ENCODE results near the gene SH3BP2. TPM values are rescaled to one million over a fixed set of nuclear protein-coding genes. Genes with fewer than 3 reads are reported as not detected.

SH3BP2 gene
- total and polyA plus RNA-seq, 7 donors: 18.4 to 82.4 (median 29.9) TPM

- H3K4me1 ChIP-seq: peaks cover 0 to 19% (median 17%) of the 10 kb centered on the region in 4 donors
- H3K4me3 ChIP-seq: no peak overlapping the region
- intact Hi-C loops (cut with DNase I): no loop called here
- peaks cover 0 to 35% (median 4%) of the 10 kb centered on the region in 4 donors for H3K36me3 ChIP-seq
- no peak overlapping the region for H3K27ac ChIP-seq
- WGBS, 2 donors: 86 to 92% methylated on average over 8 of the region's 8 CpGs
- no peaks in the 10 kb centered on the region for H3K27me3 ChIP-seq
- no peaks in the 10 kb centered on the region for H3K9me3 ChIP-seq
- peak; percentile 58 for DNase-seq
- TF ChIP-seq POLR2AphosphoS5 (IDR thresholded peaks at IDR 0.05): no peak
- TF ChIP-seq CTCF (IDR thresholded peaks at IDR 0.05): no peak
- no peak for TF ChIP-seq POLR2A (IDR thresholded peaks at IDR 0.05)
- TF ChIP-seq EP300 (IDR thresholded peaks at IDR 0.05): no peak
These were observed 43.1 kb downstream of the SH3BP2 start for GRCh38 chr4:2835978-2836377.

GRCh38 chr4:2836391-2836859 is 43.5 kb downstream of the SH3BP2 start:
- TF ChIP-seq POLR2AphosphoS5 (IDR thresholded peaks at IDR 0.05) (no peak), CTCF (IDR thresholded peaks at IDR 0.05) (no peak), POLR2A (IDR thresholded peaks at IDR 0.05) (no peak), EP300 (IDR thresholded peaks at IDR 0.05) (no peak)
- H3K9me3 ChIP-seq: no peaks in the 10 kb centered on the region
- 77 to 78% methylated on average over 5 of the region's 5 CpGs for WGBS, 2 donors
- DNase-seq: peak; percentile 62
- H3K27me3 ChIP-seq: no peaks in the 10 kb centered on the region
- peaks cover 0 to 31% (median 4%) of the 10 kb centered on the region in 4 donors for H3K36me3 ChIP-seq
- peak overlapping the region in 1 of 4 donors; percentile 39 for H3K27ac ChIP-seq
- H3K4me1 ChIP-seq: peaks cover 0 to 19% (median 17%) of the 10 kb centered on the region in 4 donors
- H3K4me3 ChIP-seq: no peak overlapping the region
- intact Hi-C loops (cut with DNase I): no loop called here

GRCh38 chr4:2837110-2837903 is 44.4 kb downstream of the SH3BP2 start:
- Histone ChIP-seq H3K4me3 (peak overlapping the region in 2 of 4 donors; percentile 14 to 19), H3K27me3 (no peaks in the 10 kb centered on the region), H3K27ac (peak overlapping the region; percentile 39 to 76 (median 70)), H3K9me3 (no peaks in the 10 kb centered on the region), H3K36me3 (peaks cover 0 to 22% (median 4%) of the 10 kb centered on the region in 4 donors), H3K4me1 (peaks cover 0 to 19% (median 17%) of the 10 kb centered on the region in 4 donors)
- TF ChIP-seq CTCF (IDR thresholded peaks at IDR 0.05) (no peak), EP300 (IDR thresholded peaks at IDR 0.05) (no peak), POLR2AphosphoS5 (IDR thresholded peaks at IDR 0.05) (no peak), POLR2A (IDR thresholded peaks at IDR 0.05) (no peak)
- peak; percentile 57 for DNase-seq
- intact Hi-C loops (cut with DNase I): no loop called here
- 73 to 75% methylated on average over 20 of the region's 20 CpGs for WGBS, 2 donors

GRCh38 chr4:2837904-2838496 is 45.1 kb downstream of the SH3BP2 start:
- Histone ChIP-seq H3K27ac (peak overlapping the region; percentile 39 to 76 (median 70)), H3K36me3 (peaks cover 0 to 17% (median 4%) of the 10 kb centered on the region in 4 donors), H3K4me3 (peak overlapping the region in 3 of 4 donors; percentile 14 to 19 (median 18)), H3K27me3 (no peaks in the 10 kb centered on the region), H3K9me3 (no peaks in the 10 kb centered on the region), H3K4me1 (peaks cover 0 to 24% (median 21%) of the 10 kb centered on the region in 4 donors)
- DNase-seq: peak; percentile 76
- WGBS, 2 donors: 36 to 58% methylated on average over 8 of the region's 8 CpGs
- TF ChIP-seq POLR2A (IDR thresholded peaks at IDR 0.05) (no peak), CTCF (IDR thresholded peaks at IDR 0.05) (no peak), POLR2AphosphoS5 (IDR thresholded peaks at IDR 0.05) (peak in 1 of 4 donors; percentile 20)
- intact Hi-C loops (cut with DNase I): no loop called here

Data from sigmoid colon (tissue), 7 donors.